ENCODE results near the gene VPS39.

The VPS39 gene

GRCh38 chr15:42191610-42192346 lies 16.3 kb downstream of the VPS39 start:
- no peak overlapping the region for H3K27ac ChIP-seq (ENCODE audit: low read depth, low read length)
- H3K9me3 ChIP-seq (ENCODE audit: control insufficient read depth, insufficient read depth, low read length): no peaks in the 10 kb centered on the region
- H3K27me3 ChIP-seq (ENCODE audit: control insufficient read depth, low read length): no peaks in the 10 kb centered on the region
- peaks cover 41% of the 10 kb centered on the region for H3K36me3 ChIP-seq (ENCODE audit: control insufficient read depth, low read length)
- H3F3A ChIP-seq (ENCODE audit: control insufficient read depth, insufficient read depth): no peaks in the 10 kb centered on the region
- H3K4me1 ChIP-seq (ENCODE audit: control insufficient read depth, low read length): no peaks in the 10 kb centered on the region
- no peaks in the 10 kb centered on the region for H4K20me1 ChIP-seq (ENCODE audit: control insufficient read depth, insufficient read depth, low read depth, low read length)
- no peak overlapping the region for H3K4me2 ChIP-seq (ENCODE audit: low read length)
- TF ChIP-seq CTCF (IDR thresholded peaks at IDR 0.05; ENCODE audit: low read depth, low read length, poor library complexity, severe bottlenecking): no peak
- TF ChIP-seq EZH2phosphoT487 (IDR thresholded peaks at IDR 0.05; ENCODE audit: borderline replicate concordance, low read length): no peak
- peaks cover 8% of the 10 kb centered on the region; the same call in 1 of the 2 replicates for H3K79me2 ChIP-seq (ENCODE audit: control insufficient read depth, low read length)
- no peak overlapping the region for H3K4me3 ChIP-seq (ENCODE audit: low read length)
- no peaks in the 10 kb centered on the region for H3K9me2 ChIP-seq (replicated peaks; ENCODE audit: control insufficient read depth, low read length)

GRCh38 chr15:42190370-42190769 lies 17.7 kb downstream of the VPS39 start:
- TF ChIP-seq EZH2phosphoT487 (IDR thresholded peaks at IDR 0.05; ENCODE audit: borderline replicate concordance, low read length) (no peak), CTCF (IDR thresholded peaks at IDR 0.05; ENCODE audit: low read depth, low read length, poor library complexity, severe bottlenecking) (no peak)
- no peaks in the 10 kb centered on the region for H3F3A ChIP-seq (ENCODE audit: control insufficient read depth, insufficient read depth)
- H3K4me1 ChIP-seq (ENCODE audit: control insufficient read depth, low read length): no peaks in the 10 kb centered on the region
- H3K4me2 ChIP-seq (ENCODE audit: low read length): no peak overlapping the region
- H3K9me3 ChIP-seq (ENCODE audit: control insufficient read depth, insufficient read depth, low read length): no peaks in the 10 kb centered on the region
- H4K20me1 ChIP-seq (ENCODE audit: control insufficient read depth, insufficient read depth, low read depth, low read length): no peaks in the 10 kb centered on the region; the same call in 1 of the 2 replicates
- peaks cover 55% of the 10 kb centered on the region for H3K36me3 ChIP-seq (ENCODE audit: control insufficient read depth, low read length)
- no peak overlapping the region for H3K4me3 ChIP-seq (ENCODE audit: low read length)
- H3K27me3 ChIP-seq (ENCODE audit: control insufficient read depth, low read length): no peaks in the 10 kb centered on the region
- no peaks in the 10 kb centered on the region for H3K9me2 ChIP-seq (replicated peaks; ENCODE audit: control insufficient read depth, low read length)
- no peak overlapping the region for H3K27ac ChIP-seq (ENCODE audit: low read depth, low read length)
- peaks cover 8% of the 10 kb centered on the region; the same call in 1 of the 2 replicates for H3K79me2 ChIP-seq (ENCODE audit: control insufficient read depth, low read length)

- no peak overlapping the region for H3K4me3 ChIP-seq (ENCODE audit: low read length)
- H3K27ac ChIP-seq (ENCODE audit: low read depth, low read length): no peak overlapping the region
- TF ChIP-seq CTCF (IDR thresholded peaks at IDR 0.05; ENCODE audit: low read depth, low read length, poor library complexity, severe bottlenecking) (no peak), EZH2phosphoT487 (IDR thresholded peaks at IDR 0.05; ENCODE audit: borderline replicate concordance, low read length) (no peak)
- no peaks in the 10 kb centered on the region for H3K79me2 ChIP-seq (ENCODE audit: control insufficient read depth, low read length)
- no peaks in the 10 kb centered on the region for H3K9me3 ChIP-seq (ENCODE audit: control insufficient read depth, insufficient read depth, low read length)
- peaks cover 75% of the 10 kb centered on the region for H3K36me3 ChIP-seq (ENCODE audit: control insufficient read depth, low read length)
- no peak overlapping the region for H3K4me2 ChIP-seq (ENCODE audit: low read length)
- H3K27me3 ChIP-seq (ENCODE audit: control insufficient read depth, low read length): no peaks in the 10 kb centered on the region
- no peaks in the 10 kb centered on the region for H3K9me2 ChIP-seq (replicated peaks; ENCODE audit: control insufficient read depth, low read length)
- no peaks in the 10 kb centered on the region; the same call in 1 of the 2 replicates for H4K20me1 ChIP-seq (ENCODE audit: control insufficient read depth, insufficient read depth, low read depth, low read length)
- peaks cover 5% of the 10 kb centered on the region for H3K4me1 ChIP-seq (ENCODE audit: control insufficient read depth, low read length)
- H3F3A ChIP-seq (ENCODE audit: control insufficient read depth, insufficient read depth): no peaks in the 10 kb centered on the region
Measured at GRCh38 chr15:42185801-42186200, 22.3 kb downstream of the VPS39 start.
